DOHH2 (cell line): ENCODE results near the gene WBP2.

Source experiments
- EZH2phosphoT487 ChIP-seq: fragments of 200-600 bp; sonication (generic); IDR thresholded peaks from 2 replicates; pipeline ENCODE4 v1.6.1; 2017; ENCODE audit warnings: borderline replicate concordance, mild to moderate bottlenecking, antibody characterized with exemption, low read length, moderate library complexity, mixed read lengths
- TF ChIP-seq, protein P1 (sequence below): fragments of 200-600 bp; sonication (generic); IDR thresholded peaks from one replicate; pipeline ENCODE4 v1.5.1; 2014; ENCODE audit warnings: antibody characterized with exemption, mild to moderate bottlenecking, low read depth, low read length; ENCODE audit not compliant: poor library complexity, severe bottlenecking

DNA sequence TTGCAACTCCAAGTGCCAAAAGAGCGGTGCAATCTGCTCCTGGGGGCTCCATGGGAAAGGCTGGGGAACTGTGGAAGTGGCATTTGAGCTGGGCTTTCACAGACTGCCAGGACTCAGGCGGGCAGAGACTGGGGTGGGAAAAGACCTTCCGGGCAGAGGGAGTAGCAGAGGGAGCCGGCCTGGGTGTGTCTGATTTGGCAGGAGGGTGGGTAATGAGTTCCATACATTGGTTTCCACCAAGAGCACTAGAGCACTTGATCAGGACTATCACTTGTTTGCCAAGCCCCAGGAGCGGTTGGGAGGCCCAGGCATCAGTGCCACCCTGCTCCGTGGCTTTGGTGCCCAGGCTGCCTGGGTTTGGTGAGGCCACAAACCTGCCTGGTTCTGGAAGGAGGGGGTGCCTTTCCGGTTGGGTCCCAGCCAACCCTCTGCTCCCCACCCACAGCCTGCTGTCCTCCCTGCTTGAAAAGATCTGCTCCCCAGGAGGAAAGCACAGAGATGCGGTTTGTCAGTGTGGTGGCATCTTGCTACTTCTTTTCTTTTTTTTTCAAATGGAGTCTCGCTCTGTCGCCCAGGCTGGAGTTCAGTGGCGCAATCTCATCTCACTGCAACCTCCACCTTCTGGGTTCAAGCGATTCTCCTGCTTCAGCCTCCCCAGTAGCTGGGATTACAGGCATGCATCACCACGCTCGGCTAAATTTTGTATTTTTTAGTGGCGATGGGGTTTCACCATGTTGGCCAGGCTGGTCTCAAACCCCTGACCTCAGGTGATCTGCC, 26.7 kb upstream of the WBP2 start:
- TF ChIP-seq EZH2phosphoT487, result no peak
- TF ChIP-seq, protein P1, sequence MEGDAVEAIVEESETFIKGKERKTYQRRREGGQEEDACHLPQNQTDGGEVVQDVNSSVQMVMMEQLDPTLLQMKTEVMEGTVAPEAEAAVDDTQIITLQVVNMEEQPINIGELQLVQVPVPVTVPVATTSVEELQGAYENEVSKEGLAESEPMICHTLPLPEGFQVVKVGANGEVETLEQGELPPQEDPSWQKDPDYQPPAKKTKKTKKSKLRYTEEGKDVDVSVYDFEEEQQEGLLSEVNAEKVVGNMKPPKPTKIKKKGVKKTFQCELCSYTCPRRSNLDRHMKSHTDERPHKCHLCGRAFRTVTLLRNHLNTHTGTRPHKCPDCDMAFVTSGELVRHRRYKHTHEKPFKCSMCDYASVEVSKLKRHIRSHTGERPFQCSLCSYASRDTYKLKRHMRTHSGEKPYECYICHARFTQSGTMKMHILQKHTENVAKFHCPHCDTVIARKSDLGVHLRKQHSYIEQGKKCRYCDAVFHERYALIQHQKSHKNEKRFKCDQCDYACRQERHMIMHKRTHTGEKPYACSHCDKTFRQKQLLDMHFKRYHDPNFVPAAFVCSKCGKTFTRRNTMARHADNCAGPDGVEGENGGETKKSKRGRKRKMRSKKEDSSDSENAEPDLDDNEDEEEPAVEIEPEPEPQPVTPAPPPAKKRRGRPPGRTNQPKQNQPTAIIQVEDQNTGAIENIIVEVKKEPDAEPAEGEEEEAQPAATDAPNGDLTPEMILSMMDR, result no peak
